Activated CD8-positive, alpha-beta T cell treated with anti-CD3 and anti-CD28 coated beads for 36 hours (primary cell): ENCODE data around the gene ADAMTS5. TPM values are rescaled to one million over a fixed set of nuclear protein-coding genes. Genes with fewer than 3 reads are reported as not detected.

Experiments
- ATAC-seq: fragments of 200-7000 bp; cut with Tn5 transposase; one replicate; pipeline ENCODE4 v1.10.0; 2021; ENCODE audit warnings: mild to moderate bottlenecking, moderate library complexity
- CTCF ChIA-PET: fragments of 350-600 bp; sonication (Branson Sonifier 250); formaldehyde crosslinking; loops from one replicate; lab custom pipeline; 2021; ENCODE audit warnings: antibody characterized with exemption; lab: Charles Lee
- POLR2A ChIA-PET: fragments of 350-600 bp; sonication (Branson Sonifier 250); formaldehyde crosslinking; loops from one replicate; lab custom pipeline; 2021; ENCODE audit warnings: antibody characterized with exemption; lab: Charles Lee
- DNase-seq: peaks from one replicate; pipeline ENCODE4 v3.0.0-alpha.2; 2020
- H3K27ac Mint-ChIP-seq: one replicate; pipeline ENCODE4 v1.8.0; 2021; ENCODE audit warnings: mild to moderate bottlenecking, mixed read lengths
- H3K27me3 Mint-ChIP-seq: one replicate; pipeline ENCODE4 v1.8.0; 2021; ENCODE audit warnings: mixed read lengths
- H3K36me3 Mint-ChIP-seq: one replicate; pipeline ENCODE4 v1.8.0; 2021; ENCODE audit warnings: low read depth, mixed read lengths
- H3K4me1 Mint-ChIP-seq: one replicate; pipeline ENCODE4 v1.8.0; 2021; ENCODE audit warnings: low read depth, mixed read lengths
- H3K4me3 Mint-ChIP-seq: one replicate; pipeline ENCODE4 v1.8.0; 2021; ENCODE audit warnings: mild to moderate bottlenecking, moderate library complexity, mixed read lengths
- H3K9me3 Mint-ChIP-seq: one replicate; pipeline ENCODE4 v1.8.0; 2021; ENCODE audit warnings: mixed read lengths
- intact Hi-C: fragments of 100-400 bp; cut with micrococcal nuclease; formaldehyde crosslinking; loops from one replicate; pipeline ENCODE4 v1.10.0; 2022
- total RNA-seq, 2 experiments: library from RNA; stranded (reverse); gene quantifications; one replicate each; pipeline ENCODE4 v1.2.3, GENCODE V29; 2021
- TF ChIP-seq, protein P1 (sequence below): fragments of 200-600 bp; IDR thresholded peaks from one replicate; pipeline ENCODE4 v1.8.0; 2022; ENCODE audit warnings: antibody characterized with exemption, mild to moderate bottlenecking

Gene ADAMTS5
- total RNA-seq, 2 experiments from 2014 or later, result not detected

- intact Hi-C loops, result no loop called here
- ATAC-seq (no peak), DNase-seq (no peak)
- no peaks in the 10 kb centered on the region for H3K36me3 Mint-ChIP-seq
- TF ChIP-seq, protein P1, sequence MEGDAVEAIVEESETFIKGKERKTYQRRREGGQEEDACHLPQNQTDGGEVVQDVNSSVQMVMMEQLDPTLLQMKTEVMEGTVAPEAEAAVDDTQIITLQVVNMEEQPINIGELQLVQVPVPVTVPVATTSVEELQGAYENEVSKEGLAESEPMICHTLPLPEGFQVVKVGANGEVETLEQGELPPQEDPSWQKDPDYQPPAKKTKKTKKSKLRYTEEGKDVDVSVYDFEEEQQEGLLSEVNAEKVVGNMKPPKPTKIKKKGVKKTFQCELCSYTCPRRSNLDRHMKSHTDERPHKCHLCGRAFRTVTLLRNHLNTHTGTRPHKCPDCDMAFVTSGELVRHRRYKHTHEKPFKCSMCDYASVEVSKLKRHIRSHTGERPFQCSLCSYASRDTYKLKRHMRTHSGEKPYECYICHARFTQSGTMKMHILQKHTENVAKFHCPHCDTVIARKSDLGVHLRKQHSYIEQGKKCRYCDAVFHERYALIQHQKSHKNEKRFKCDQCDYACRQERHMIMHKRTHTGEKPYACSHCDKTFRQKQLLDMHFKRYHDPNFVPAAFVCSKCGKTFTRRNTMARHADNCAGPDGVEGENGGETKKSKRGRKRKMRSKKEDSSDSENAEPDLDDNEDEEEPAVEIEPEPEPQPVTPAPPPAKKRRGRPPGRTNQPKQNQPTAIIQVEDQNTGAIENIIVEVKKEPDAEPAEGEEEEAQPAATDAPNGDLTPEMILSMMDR, result no peak
- H3K4me3 Mint-ChIP-seq, result no peak overlapping the region
- no peaks in the 10 kb centered on the region for H3K9me3 Mint-ChIP-seq
- CTCF ChIA-PET, result no interaction called here
- peaks cover 4% of the 10 kb centered on the region for H3K27me3 Mint-ChIP-seq
- POLR2A ChIA-PET, result no interaction called here
- H3K27ac Mint-ChIP-seq, result no peak overlapping the region
- H3K4me1 Mint-ChIP-seq, result no peaks in the 10 kb centered on the region
Measured at GRCh38 chr21:26933448-26933847, 33.4 kb downstream of the ADAMTS5 start.

GRCh38 chr21:26925636-26926035 lies 41.3 kb downstream of the ADAMTS5 start:
- H3K4me3 Mint-ChIP-seq, result no peak overlapping the region
- intact Hi-C loops, result no loop called here
- POLR2A ChIA-PET, result no interaction called here
- H3K36me3 Mint-ChIP-seq, result no peaks in the 10 kb centered on the region
- H3K27me3 Mint-ChIP-seq, result no peaks in the 10 kb centered on the region
- ATAC-seq (no peak), DNase-seq (no peak)
- CTCF ChIA-PET, result no interaction called here
- TF ChIP-seq, protein P1, result no peak
- no peak overlapping the region for H3K27ac Mint-ChIP-seq
- no peaks in the 10 kb centered on the region for H3K9me3 Mint-ChIP-seq
- no peaks in the 10 kb centered on the region for H3K4me1 Mint-ChIP-seq

DNA sequence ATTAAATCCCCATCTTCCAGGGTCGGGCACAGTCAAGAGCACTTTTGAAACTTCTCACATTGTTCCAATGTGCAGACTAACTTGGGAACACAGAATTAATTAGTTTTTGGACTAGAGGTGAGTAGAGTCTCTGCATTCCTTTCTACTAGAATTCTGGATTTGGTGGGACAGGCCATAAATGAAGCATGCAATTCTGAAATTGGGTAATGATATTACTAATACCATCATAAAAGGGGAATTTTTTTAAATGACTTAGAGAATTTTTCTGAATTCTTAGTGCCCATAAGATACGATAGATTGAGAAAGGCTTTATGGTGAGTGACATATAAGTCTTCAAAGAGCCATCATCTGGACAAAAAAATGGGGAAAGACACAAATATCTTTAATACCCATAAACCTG lies 41.8 kb downstream of the ADAMTS5 start:
- TF ChIP-seq, protein P1, result no peak
- H3K27me3 Mint-ChIP-seq, result no peaks in the 10 kb centered on the region
- DNase-seq, result no peak
- no peaks in the 10 kb centered on the region for H3K4me1 Mint-ChIP-seq
- H3K4me3 Mint-ChIP-seq, result no peak overlapping the region
- H3K36me3 Mint-ChIP-seq, result no peaks in the 10 kb centered on the region
- ATAC-seq, result no peak
- H3K9me3 Mint-ChIP-seq, result no peaks in the 10 kb centered on the region
- no peak overlapping the region for H3K27ac Mint-ChIP-seq
- POLR2A ChIA-PET, result no interaction called here
- CTCF ChIA-PET, result no interaction called here
- intact Hi-C loops, result no loop called here

- no peak overlapping the region for H3K27ac Mint-ChIP-seq
- no peaks in the 10 kb centered on the region for H3K27me3 Mint-ChIP-seq
- CTCF ChIA-PET, result no interaction called here
- DNase-seq, result no peak
- H3K4me3 Mint-ChIP-seq, result no peak overlapping the region
- H3K9me3 Mint-ChIP-seq, result no peaks in the 10 kb centered on the region
- no peak for ATAC-seq
- H3K4me1 Mint-ChIP-seq, result no peaks in the 10 kb centered on the region
- H3K36me3 Mint-ChIP-seq, result no peaks in the 10 kb centered on the region
- TF ChIP-seq, protein P1, result no peak
- intact Hi-C loops, result no loop called here
- POLR2A ChIA-PET, result no interaction called here
Measured at GRCh38 chr21:26923986-26924385, 42.9 kb downstream of the ADAMTS5 start.

DNA sequence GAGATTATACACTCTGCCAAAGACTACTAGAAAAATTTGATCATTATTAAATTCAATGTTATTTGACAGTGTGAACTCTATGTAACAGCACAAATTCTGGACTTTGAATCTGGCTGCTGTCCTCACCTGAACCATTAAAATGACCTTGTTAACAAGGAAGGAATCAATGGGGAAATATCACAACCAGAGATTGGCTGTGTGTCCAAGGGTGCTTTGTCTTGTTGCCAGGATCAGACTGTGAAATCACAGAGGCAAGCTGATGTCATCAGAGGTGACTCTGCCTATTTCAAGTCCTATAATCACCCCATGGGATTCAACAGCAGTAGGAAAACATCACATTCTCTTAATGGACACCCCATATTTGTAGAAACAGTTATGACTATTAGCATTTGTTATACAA lies 46.8 kb downstream of the ADAMTS5 start:
- no peaks in the 10 kb centered on the region for H3K9me3 Mint-ChIP-seq
- ATAC-seq (no peak), DNase-seq (no peak)
- CTCF ChIA-PET, result no interaction called here
- H3K27me3 Mint-ChIP-seq, result peaks cover 4% of the 10 kb centered on the region
- POLR2A ChIA-PET, result no interaction called here
- no peak overlapping the region for H3K4me3 Mint-ChIP-seq
- intact Hi-C loops, result no loop called here
- H3K36me3 Mint-ChIP-seq, result no peaks in the 10 kb centered on the region
- H3K4me1 Mint-ChIP-seq, result no peaks in the 10 kb centered on the region
- H3K27ac Mint-ChIP-seq, result no peak overlapping the region
- TF ChIP-seq, protein P1, result no peak
